ENCODE data around the gene C2orf81. TPM values are rescaled to one million over a fixed set of nuclear protein-coding genes. Genes with fewer than 3 reads are reported as not detected.
"Not testable (repeated sequence)": the region's sequence is repeated elsewhere in the genome, so short reads cannot be mapped to it uniquely, and the experiment has no call there.

The C2orf81 gene
- total RNA-seq, 2 experiments from 2014 or later: 2.9 to 3.4 TPM

GRCh38 chr2:74459503-74460118 is 38.2 kb upstream of the C2orf81 start:
- peak overlapping the region; percentile 95 for H3K4me3 Mint-ChIP-seq
- peak overlapping the region in 1 of 2 donors; percentile 4 for H3K27ac ChIP-seq (ENCODE audit: low read depth in 1 of 2, low read length in 2 of 2)
- H3K9me3 Mint-ChIP-seq; H3K4me3 ChIP-seq (ENCODE audit: low read length); H3K27me3 ChIP-seq (ENCODE audit: control insufficient read depth in 1 of 2, insufficient read depth in 2 of 2, low read length in 2 of 2); ATAC-seq (ENCODE audit: poor library complexity); H3K27me3 Mint-ChIP-seq; H3K9me3 ChIP-seq (ENCODE audit: control insufficient read depth in 1 of 2, insufficient read depth in 1 of 2, low read length in 2 of 2): not testable (repeated sequence)
- ChIA-PET POLR2A (interaction anchor here (1.7 to 6.5 kb wide), 6 partner anchors 11 to 115 kb away, joined by 5 to 225 read pairs (median 24); partner anchors contain the start of genes C2orf81, CCDC142, MRPL53 and PCGF1), CTCF (interaction anchor here (6.2 kb wide), 1 partner anchor 22 kb away, joined by 61 read pairs; the partner anchor contains the start of genes CCDC142 and TTC31)
- DNase-seq: peak in 1 of 14 experiments; percentile 23
- peaks cover 66% of the 10 kb centered on the region for H3K4me1 Mint-ChIP-seq (ENCODE audit: low read depth)
- H3K36me3 Mint-ChIP-seq (ENCODE audit: low read depth): peaks cover 40% of the 10 kb centered on the region
- intact Hi-C loops (cut with DNase I, micrococcal nuclease): loop anchor here (10.0 kb wide), 1 partner anchor 1225 kb away; the partner anchor contains the start of genes CCT7 (in 2 of the 2) and PRADC1 (in 2 of the 2)
- peaks cover 48% of the 10 kb centered on the region for H3K4me1 ChIP-seq (ENCODE audit: insufficient read depth, low read length)
- H3K36me3 ChIP-seq (ENCODE audit: insufficient read depth, low read length): peaks cover 25% of the 10 kb centered on the region
- H3K27ac Mint-ChIP-seq: peak overlapping the region; percentile 98

GRCh38 chr2:74458938-74459363 is 37.5 kb upstream of the C2orf81 start:
- no peak for TF ChIP-seq CTCF (IDR thresholded peaks at IDR 0.05)

GRCh38 chr2:74458132-74458937 is 36.9 kb upstream of the C2orf81 start, which contains the start of gene WBP1:
WBP1 (plus strand) TSS chr2:74458438; CDS start chr2:74458603, 165 bp downstream.
- Histone ChIP-seq H3K27ac (ENCODE audit: low read depth in 1 of 2, low read length in 2 of 2) (peak within 1 kb of the TSS; percentile 100), H3K9me3 (ENCODE audit: control insufficient read depth in 1 of 2, insufficient read depth in 1 of 2, low read length in 2 of 2) (no peaks in the 10 kb centered on the region), H3K4me3 (ENCODE audit: low read length) (peak within 1 kb of the TSS; percentile 96), H3K4me1 (ENCODE audit: insufficient read depth, low read length) (peaks cover 44% of the 10 kb centered on the region), H3K36me3 (ENCODE audit: insufficient read depth, low read length) (peaks cover 25% of the 10 kb centered on the region), H3K27me3 (ENCODE audit: control insufficient read depth in 1 of 2, insufficient read depth in 2 of 2, low read length in 2 of 2) (no peaks in the 10 kb centered on the region)
- H3K9me3 Mint-ChIP-seq: no peaks in the 10 kb centered on the region
- DNase-seq (peak; percentile 96 to 100 (median 98)), ATAC-seq (ENCODE audit: poor library complexity) (peak; percentile 80)
- H3K4me1 Mint-ChIP-seq (ENCODE audit: low read depth): peaks cover 64% of the 10 kb centered on the region
- no peaks in the 10 kb centered on the region for H3K27me3 Mint-ChIP-seq
- H3K4me3 Mint-ChIP-seq: peak within 1 kb of the TSS; percentile 95
- ChIA-PET POLR2A (interaction anchor here (0.5 to 6.5 kb wide), 33 partner anchors 12 to 1225 kb away, joined by 3 to 225 read pairs (median 5); partner anchors contain the start of genes AUP1, C2orf81, CCDC142 and CCT7), CTCF (interaction anchor here (0.6 to 6.2 kb wide), 6 partner anchors 10 to 74 kb away, joined by 3 to 61 read pairs (median 4); partner anchors contain the start of genes CCDC142, MRPL53 and TTC31)
- peaks cover 39% of the 10 kb centered on the region for H3K36me3 Mint-ChIP-seq (ENCODE audit: low read depth)
- peak within 1 kb of the TSS; percentile 98 for H3K27ac Mint-ChIP-seq
- TF ChIP-seq CTCF (IDR thresholded peaks at IDR 0.05): no peak
- intact Hi-C loops (cut with DNase I, micrococcal nuclease): loop anchor here (1.0 to 10.0 kb wide), 3 partner anchors 14 to 1224 kb away; partner anchors contain the start of genes CCT7 (in 2 of the 2), PRADC1 (in 2 of the 2), MRPL53 (in 1 of the 2) and TTC31 (in 1 of the 2)

More at GRCh38 chr2:74458938-74459363, 37.5 kb upstream of the C2orf81 start:
- peak in 1 of 14 experiments; percentile 43 for DNase-seq
- no peak for ATAC-seq (ENCODE audit: poor library complexity)
- Mint-ChIP-seq H3K36me3 (ENCODE audit: low read depth) (peaks cover 40% of the 10 kb centered on the region), H3K9me3 (no peaks in the 10 kb centered on the region), H3K4me3 (peak overlapping the region; percentile 95), H3K27me3 (no peaks in the 10 kb centered on the region), H3K4me1 (ENCODE audit: low read depth) (peaks cover 65% of the 10 kb centered on the region), H3K27ac (peak overlapping the region; percentile 98)
- H3K9me3 ChIP-seq (ENCODE audit: control insufficient read depth in 1 of 2, insufficient read depth in 1 of 2, low read length in 2 of 2): no peaks in the 10 kb centered on the region
- H3K36me3 ChIP-seq (ENCODE audit: insufficient read depth, low read length): peaks cover 25% of the 10 kb centered on the region
- ChIA-PET POLR2A (interaction anchor here (0.6 to 6.5 kb wide), 24 partner anchors 12 to 721 kb away, joined by 3 to 225 read pairs (median 6); partner anchors contain the start of genes AUP1, C2orf81, CCDC142 and HTRA2), CTCF (interaction anchor here (0.6 to 6.2 kb wide), 4 partner anchors 10 to 73 kb away, joined by 3 to 61 read pairs (median 8); partner anchors contain the start of genes CCDC142, MRPL53 and TTC31)
- peaks cover 46% of the 10 kb centered on the region for H3K4me1 ChIP-seq (ENCODE audit: insufficient read depth, low read length)
- peak overlapping the region; percentile 82 to 100 for H3K27ac ChIP-seq (ENCODE audit: low read depth in 1 of 2, low read length in 2 of 2)
- no peaks in the 10 kb centered on the region for H3K27me3 ChIP-seq (ENCODE audit: control insufficient read depth in 1 of 2, insufficient read depth in 2 of 2, low read length in 2 of 2)
- intact Hi-C loops (cut with DNase I, micrococcal nuclease): loop anchor here (1.0 to 10.0 kb wide), 3 partner anchors 13 to 1224 kb away; partner anchors contain the start of genes CCT7 (in 2 of the 2), PRADC1 (in 2 of the 2), MRPL53 (in 1 of the 2) and TTC31 (in 1 of the 2)
- H3K4me3 ChIP-seq (ENCODE audit: low read length): peak overlapping the region; percentile 96
